Measurements from ENCODE around the gene PAPPA2.
"Not testable (repeated sequence)": the region's sequence is repeated elsewhere in the genome, so short reads cannot be mapped to it uniquely, and the experiment has no call there.

Gene PAPPA2

GRCh38 chr1:176559878-176560277 is 96.9 kb downstream of the PAPPA2 start:
- no peak overlapping the region for H4K8ac ChIP-seq (ENCODE audit: low read depth, low read length)

GRCh38 chr1:176560681-176561080 is 97.7 kb downstream of the PAPPA2 start:
- H2BK5ac ChIP-seq (ENCODE audit: low read depth, low read length, poor library complexity) = peak overlapping the region; percentile 10
- peak overlapping the region; percentile 28 for H3K14ac ChIP-seq (ENCODE audit: low read length)
- no peak overlapping the region for H4K12ac ChIP-seq (ENCODE audit: low read depth, low read length)
- no peak overlapping the region for H3K4me3 ChIP-seq (ENCODE audit: low read depth, low read length)
- H3K9me3 ChIP-seq (ENCODE audit: insufficient read depth, low read depth, low read length) = peaks cover 2% of the 10 kb centered on the region
- no peaks in the 10 kb centered on the region for H3K79me2 ChIP-seq (ENCODE audit: control insufficient read depth, insufficient read depth, low read length, poor library complexity)
- peak overlapping the region; percentile 63 for H2BK12ac ChIP-seq (ENCODE audit: low read length)
- no peak overlapping the region for H3K18ac ChIP-seq (ENCODE audit: low read length)
- H4K8ac ChIP-seq (ENCODE audit: low read depth, low read length) = no peak overlapping the region
- peaks cover 6% of the 10 kb centered on the region for H3K79me1 ChIP-seq (ENCODE audit: low read length)
- H2BK120ac ChIP-seq (ENCODE audit: insufficient read depth, low read length, poor library complexity) = peak overlapping the region; percentile 18
- H3K4me1 ChIP-seq (ENCODE audit: control insufficient read depth in 1 of 2, insufficient read depth in 2 of 2, low read length in 2 of 2) = peaks cover 8 to 10% of the 10 kb centered on the region in 2 experiments
- no peak overlapping the region for H3K27ac ChIP-seq (ENCODE audit: low read depth, low read length)
- H3K36me3 ChIP-seq (ENCODE audit: control insufficient read depth in 1 of 2, insufficient read depth in 2 of 2, low read length in 2 of 2) = no peaks in the 10 kb centered on the region
- WGBS (ENCODE audit: extremely low coverage, insufficient coverage, insufficient read length) = no CpG with 5 or more reads among the region's 4 CpGs
- no peaks in the 10 kb centered on the region for H3K27me3 ChIP-seq (ENCODE audit: insufficient read depth, low read length)
- DNase-seq = no peak
- no peak overlapping the region for H3K23ac ChIP-seq (ENCODE audit: low read length)
- no peak overlapping the region for H2AK5ac ChIP-seq (ENCODE audit: low read length)
- no peak overlapping the region for H2AFZ ChIP-seq (ENCODE audit: insufficient read depth, low read length, poor library complexity)
- peak overlapping the region; percentile 76 for H4K91ac ChIP-seq (ENCODE audit: low read depth, low read length)
- H3K4me2 ChIP-seq (ENCODE audit: low read length) = no peak overlapping the region
- no peak overlapping the region for H3K4ac ChIP-seq (ENCODE audit: low read depth, low read length)
- no peak overlapping the region for H3K9ac ChIP-seq (ENCODE audit: low read length)

More at GRCh38 chr1:176559878-176560277, 96.9 kb downstream of the PAPPA2 start:
- Histone ChIP-seq H2BK12ac (ENCODE audit: low read length) (no peak overlapping the region), H4K12ac (ENCODE audit: low read depth, low read length) (no peak overlapping the region), H2AK5ac (ENCODE audit: low read length) (no peak overlapping the region), H3K4ac (ENCODE audit: low read depth, low read length) (no peak overlapping the region), H4K91ac (ENCODE audit: low read depth, low read length) (no peak overlapping the region), H2BK5ac (ENCODE audit: low read depth, low read length, poor library complexity) (no peak overlapping the region), H3K9me3 (ENCODE audit: insufficient read depth, low read depth, low read length) (peaks cover 2% of the 10 kb centered on the region), H2BK120ac (ENCODE audit: insufficient read depth, low read length, poor library complexity) (no peak overlapping the region), H3K4me3 (ENCODE audit: low read depth, low read length) (no peak overlapping the region), H3K27ac (ENCODE audit: low read depth, low read length) (no peak overlapping the region), H3K4me2 (ENCODE audit: low read length) (no peak overlapping the region), H3K79me2 (ENCODE audit: control insufficient read depth, insufficient read depth, low read length, poor library complexity) (no peaks in the 10 kb centered on the region), H3K27me3 (ENCODE audit: insufficient read depth, low read length) (no peaks in the 10 kb centered on the region), H3K14ac (ENCODE audit: low read length) (no peak overlapping the region), H3K79me1 (ENCODE audit: low read length) (peaks cover 6% of the 10 kb centered on the region), H2AFZ (ENCODE audit: insufficient read depth, low read length, poor library complexity) (no peak overlapping the region), H3K23ac (ENCODE audit: low read length) (no peak overlapping the region), H3K9ac (ENCODE audit: low read length) (no peak overlapping the region), H3K18ac (ENCODE audit: low read length) (no peak overlapping the region), H3K36me3 (ENCODE audit: control insufficient read depth in 1 of 2, insufficient read depth in 2 of 2, low read length in 2 of 2) (no peaks in the 10 kb centered on the region), H3K4me1 (ENCODE audit: control insufficient read depth in 1 of 2, insufficient read depth in 2 of 2, low read length in 2 of 2) (peaks cover 3 to 7% of the 10 kb centered on the region in 2 experiments)
- DNase-seq = peak; percentile 38 to 78
- WGBS (ENCODE audit: extremely low coverage, insufficient coverage, insufficient read length) = no CpG with 5 or more reads among the region's 5 CpGs

GRCh38 chr1:176561761-176562160 is 98.8 kb downstream of the PAPPA2 start:
- not testable (repeated sequence) for H3K79me2 ChIP-seq (ENCODE audit: control insufficient read depth, insufficient read depth, low read length, poor library complexity); H3K4me3 ChIP-seq (ENCODE audit: low read depth, low read length); H3K18ac ChIP-seq (ENCODE audit: low read length); DNase-seq; H3K36me3 ChIP-seq (ENCODE audit: control insufficient read depth in 1 of 2, insufficient read depth in 2 of 2, low read length in 2 of 2); H2AK5ac ChIP-seq (ENCODE audit: low read length); H3K4ac ChIP-seq (ENCODE audit: low read depth, low read length); H3K9ac ChIP-seq (ENCODE audit: low read length); H3K79me1 ChIP-seq (ENCODE audit: low read length); H3K27me3 ChIP-seq (ENCODE audit: insufficient read depth, low read length); H3K23ac ChIP-seq (ENCODE audit: low read length); H2BK120ac ChIP-seq (ENCODE audit: insufficient read depth, low read length, poor library complexity); H3K27ac ChIP-seq (ENCODE audit: low read depth, low read length); H3K14ac ChIP-seq (ENCODE audit: low read length); H2BK5ac ChIP-seq (ENCODE audit: low read depth, low read length, poor library complexity); H4K91ac ChIP-seq (ENCODE audit: low read depth, low read length); H4K8ac ChIP-seq (ENCODE audit: low read depth, low read length); H4K12ac ChIP-seq (ENCODE audit: low read depth, low read length); H2AFZ ChIP-seq (ENCODE audit: insufficient read depth, low read length, poor library complexity); H2BK12ac ChIP-seq (ENCODE audit: low read length); H3K4me2 ChIP-seq (ENCODE audit: low read length); H3K9me3 ChIP-seq (ENCODE audit: insufficient read depth, low read depth, low read length)
- WGBS (ENCODE audit: extremely low coverage, insufficient coverage, insufficient read length) = no CpG with 5 or more reads among the region's 7 CpGs
- H3K4me1 ChIP-seq (ENCODE audit: control insufficient read depth in 1 of 2, insufficient read depth in 2 of 2, low read length in 2 of 2) = peaks cover 14 to 16% of the 10 kb centered on the region in 2 experiments

- Histone ChIP-seq H3K27me3 (ENCODE audit: insufficient read depth, low read length) (no peaks in the 10 kb centered on the region), H3K79me1 (ENCODE audit: low read length) (peaks cover 5% of the 10 kb centered on the region), H2AK5ac (ENCODE audit: low read length) (no peak overlapping the region), H4K8ac (ENCODE audit: low read depth, low read length) (no peak overlapping the region), H3K9ac (ENCODE audit: low read length) (no peak overlapping the region), H3K4me1 (ENCODE audit: control insufficient read depth in 1 of 2, insufficient read depth in 2 of 2, low read length in 2 of 2) (peaks cover 11 to 13% of the 10 kb centered on the region in 2 experiments), H2AFZ (ENCODE audit: insufficient read depth, low read length, poor library complexity) (no peak overlapping the region), H2BK5ac (ENCODE audit: low read depth, low read length, poor library complexity) (no peak overlapping the region), H3K18ac (ENCODE audit: low read length) (no peak overlapping the region), H3K23ac (ENCODE audit: low read length) (no peak overlapping the region), H3K4me2 (ENCODE audit: low read length) (no peak overlapping the region), H3K36me3 (ENCODE audit: control insufficient read depth in 1 of 2, insufficient read depth in 2 of 2, low read length in 2 of 2) (peaks cover 0 to 3% of the 10 kb centered on the region in 2 experiments), H4K12ac (ENCODE audit: low read depth, low read length) (no peak overlapping the region), H3K4ac (ENCODE audit: low read depth, low read length) (no peak overlapping the region), H3K27ac (ENCODE audit: low read depth, low read length) (no peak overlapping the region), H4K91ac (ENCODE audit: low read depth, low read length) (peak overlapping the region; percentile 67), H3K9me3 (ENCODE audit: insufficient read depth, low read depth, low read length) (peaks cover 2% of the 10 kb centered on the region), H2BK12ac (ENCODE audit: low read length) (no peak overlapping the region), H3K4me3 (ENCODE audit: low read depth, low read length) (no peak overlapping the region), H3K79me2 (ENCODE audit: control insufficient read depth, insufficient read depth, low read length, poor library complexity) (no peaks in the 10 kb centered on the region), H2BK120ac (ENCODE audit: insufficient read depth, low read length, poor library complexity) (peak overlapping the region; percentile 18), H3K14ac (ENCODE audit: low read length) (no peak overlapping the region)
- no peak for DNase-seq
- WGBS (ENCODE audit: extremely low coverage, insufficient coverage, insufficient read length) = no CpG with 5 or more reads among the region's 2 CpGs
Measured at GRCh38 chr1:176566004-176566975, 103.3 kb downstream of the PAPPA2 start.

Data from trophoblast cell (in vitro differentiated cells and primary cell).